SIG-M5 treated with dmso at 0.1 percent for 504 hours (cell line): ENCODE results near the gene SORBS1.
A peak's percentile ranks its signal among the peaks of the same experiment; 100 is the strongest.

Experiments
- DNase-seq: peaks from one replicate; lab custom pipeline; 2025; ENCODE audit not compliant: unreplicated experiment; lab: John Stamatoyannopoulos, UW

The SORBS1 gene

GRCh38 chr10:95464280-95464679 is 96.9 kb downstream of the SORBS1 start:
- no peak for DNase-seq

- DNase-seq, result no peak
Observed at GRCh38 chr10:95462740-95463667, 98.2 kb downstream of the SORBS1 start.

GRCh38 chr10:95461611-95462010 is 99.6 kb downstream of the SORBS1 start:
- DNase-seq, result no peak

GRCh38 chr10:95459446-95460045 is 101.6 kb downstream of the SORBS1 start:
- no peak for DNase-seq

GRCh38 chr10:95458871-95459270 is 102.3 kb downstream of the SORBS1 start:
- DNase-seq, result no peak

- no peak for DNase-seq
Observed at GRCh38 chr10:95458014-95458413, 103.2 kb downstream of the SORBS1 start.

- no peak for DNase-seq
Observed at GRCh38 chr10:95457319-95457886, 103.8 kb downstream of the SORBS1 start.

GRCh38 chr10:95456516-95456915 is 104.7 kb downstream of the SORBS1 start:
- DNase-seq, result no peak

GRCh38 chr10:95454940-95455339 is 106.2 kb downstream of the SORBS1 start:
- DNase-seq, result no peak

- DNase-seq, result no peak
Observed at GRCh38 chr10:95454356-95454755, 106.8 kb downstream of the SORBS1 start.

GRCh38 chr10:95451568-95452524 is 109.3 kb downstream of the SORBS1 start:
- DNase-seq, result no peak

- no peak for DNase-seq
Observed at GRCh38 chr10:95451150-95451549, 110.0 kb downstream of the SORBS1 start.

GRCh38 chr10:95450188-95450587 is 111.0 kb downstream of the SORBS1 start:
- no peak for DNase-seq

- DNase-seq, result no peak
Observed at GRCh38 chr10:95447685-95448084, 113.5 kb downstream of the SORBS1 start.

- peak; percentile 38 for DNase-seq
Observed at GRCh38 chr10:95445837-95446486, 115.2 kb downstream of the SORBS1 start.

GRCh38 chr10:95445223-95445836 is 115.8 kb downstream of the SORBS1 start:
- no peak for DNase-seq

GRCh38 chr10:95444792-95445191 is 116.4 kb downstream of the SORBS1 start:
- no peak for DNase-seq

GRCh38 chr10:95443636-95444035 is 117.5 kb downstream of the SORBS1 start:
- no peak for DNase-seq

- DNase-seq, result no peak
Observed at GRCh38 chr10:95442341-95442740, 118.8 kb downstream of the SORBS1 start.

- no peak for DNase-seq
Observed at GRCh38 chr10:95441547-95441923, 119.6 kb downstream of the SORBS1 start.
